MM.1S (cell line): Measurements from ENCODE around the gene PRSS56.

ENCODE experiments used
- DNase-seq: peaks from one replicate; pipeline ENCODE4 v3.0.0-alpha.2; 2015
- H2AFZ ChIP-seq: fragments of 300-600 bp; sonication (generic); 2 replicates; pipeline ENCODE4 v1.6.0; 2016; ENCODE audit warnings: antibody characterized with exemption, low read length
- H3F3A ChIP-seq: fragments of 300-600 bp; sonication (generic); 2 replicates; pipeline ENCODE4 v1.6.1; 2016; ENCODE audit warnings: mild to moderate bottlenecking, antibody characterized with exemption, low read length, moderate library complexity, mixed read lengths; ENCODE audit not compliant: insufficient read depth
- H3K27ac ChIP-seq: fragments of 300-600 bp; sonication (generic); 2 replicates; pipeline ENCODE4 v1.5.1; 2016; ENCODE audit warnings: mild to moderate bottlenecking, low read length
- H3K27me3 ChIP-seq: fragments of 300-600 bp; sonication (generic); replicated peaks from 2 replicates; pipeline ENCODE4 v1.6.0; 2016; ENCODE audit warnings: low read length; ENCODE audit not compliant: insufficient read depth
- H3K36me3 ChIP-seq: fragments of 300-600 bp; sonication (generic); replicated peaks from 2 replicates; pipeline ENCODE4 v1.6.1; 2016; ENCODE audit warnings: mild to moderate bottlenecking, low read length, mixed read lengths; ENCODE audit not compliant: insufficient read depth
- H3K4me1 ChIP-seq: fragments of 300-600 bp; sonication (generic); 2 replicates; pipeline ENCODE4 v1.6.1; 2016; ENCODE audit warnings: low read length, mixed read lengths
- H3K4me2 ChIP-seq: fragments of 300-600 bp; sonication (generic); 2 replicates; pipeline ENCODE4 v1.6.0; 2016; ENCODE audit warnings: low read depth, low read length
- H3K4me3 ChIP-seq: fragments of 300-600 bp; sonication (generic); 2 replicates; pipeline ENCODE4 v1.5.1; 2016; ENCODE audit warnings: low read length, mixed read lengths
- H3K79me2 ChIP-seq: fragments of 300-600 bp; sonication (generic); 2 replicates; pipeline ENCODE4 v1.6.1; 2016; ENCODE audit warnings: mixed run types, low read length, mixed read lengths
- H3K9ac ChIP-seq: fragments of 300-600 bp; sonication (generic); 2 replicates; pipeline ENCODE4 v1.6.1; 2016; ENCODE audit warnings: low read length, mixed read lengths
- H3K9me2 ChIP-seq: fragments of 300-600 bp; sonication (generic); replicated peaks from 2 replicates; pipeline ENCODE4 v1.6.1; 2016; ENCODE audit warnings: mild to moderate bottlenecking, low read length, mixed read lengths; ENCODE audit not compliant: insufficient read depth
- H3K9me3 ChIP-seq: fragments of 300-600 bp; sonication (generic); replicated peaks from 2 replicates; pipeline ENCODE4 v1.6.1; 2016; ENCODE audit warnings: mild to moderate bottlenecking, low read length, mixed read lengths; ENCODE audit not compliant: insufficient read depth
- H4K20me1 ChIP-seq: fragments of 300-600 bp; sonication (generic); 2 replicates; pipeline ENCODE4 v1.6.1; 2016; ENCODE audit warnings: mild to moderate bottlenecking, low read length, moderate library complexity, mixed read lengths; ENCODE audit not compliant: insufficient read depth
- EZH2 ChIP-seq: fragments of 300-600 bp; sonication (generic); optimal IDR thresholded peaks from 2 replicates; pipeline ENCODE3; 2017; ENCODE audit warnings: low read depth, mild to moderate bottlenecking, antibody characterized with exemption, low read length, mixed read lengths
- EZH2phosphoT487 ChIP-seq: fragments of 300-600 bp; sonication (generic); IDR thresholded peaks from 2 replicates; pipeline ENCODE4 v1.6.1; 2018; ENCODE audit warnings: antibody characterized with exemption, low read length
- TF ChIP-seq, protein P1 (sequence below): fragments of 300-600 bp; sonication (generic); IDR thresholded peaks from 2 replicates; pipeline ENCODE4 v1.5.1; 2016; ENCODE audit warnings: antibody characterized with exemption, low read length, mixed read lengths

Gene PRSS56

DNA sequence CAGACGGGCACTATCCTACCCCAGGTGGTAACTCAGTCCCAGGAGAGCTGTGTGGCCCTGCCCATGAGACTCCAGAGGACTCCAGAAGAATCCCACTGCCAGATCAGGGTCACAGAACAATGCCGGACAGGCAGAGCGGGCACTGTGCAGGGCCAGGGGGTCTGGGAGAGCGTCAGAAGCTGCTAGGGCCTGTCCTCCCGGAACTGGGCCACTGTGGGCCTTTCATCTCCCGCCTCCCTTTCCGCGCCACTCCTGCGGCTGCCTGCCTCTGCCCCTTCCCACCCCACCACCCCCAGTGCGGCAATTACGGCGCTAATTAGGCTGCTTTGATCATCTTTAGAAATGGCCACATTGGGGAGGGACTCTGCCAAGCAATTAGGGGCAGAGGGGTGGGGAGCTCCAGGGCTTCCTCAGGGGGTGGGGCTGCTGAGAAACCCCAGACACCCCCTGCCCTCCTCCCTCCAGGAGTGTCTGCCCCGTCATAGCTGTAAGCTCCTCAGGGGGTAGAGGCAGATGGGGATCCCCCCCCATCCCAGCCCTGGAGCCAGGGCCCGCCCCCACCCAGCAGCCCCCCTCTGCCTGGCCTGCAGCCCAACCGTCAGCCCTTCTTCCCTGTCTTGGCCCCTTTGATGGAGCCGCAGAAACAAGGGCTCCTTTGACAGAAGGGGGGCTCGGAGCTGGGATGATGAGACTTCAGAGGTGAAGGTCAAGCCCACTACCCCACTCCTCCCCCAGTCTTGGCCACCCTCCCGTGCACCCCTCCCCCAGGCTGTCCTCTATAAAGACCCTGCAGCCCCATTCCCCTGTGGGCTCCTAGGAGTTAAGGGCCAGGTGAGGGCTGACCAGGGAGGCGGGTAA is at the start of gene PRSS56:
Gene PRSS56 (plus strand): TSS at position 808 of the 858 bp plus-strand sequence. CDS start 211 bp downstream, outside the sequence.
- Histone ChIP-seq H3K4me2 (no peak within 1 kb of the TSS), H3K9me3 (no peaks in the 10 kb centered on the region), H3K79me2 (no peaks in the 10 kb centered on the region), H2AFZ (no peak within 1 kb of the TSS), H3K27me3 (peaks cover 58% of the 10 kb centered on the region), H3K4me1 (no peaks in the 10 kb centered on the region), H3K27ac (no peak within 1 kb of the TSS), H3K9me2 (no peaks in the 10 kb centered on the region), H3F3A (no peaks in the 10 kb centered on the region), H3K36me3 (no peaks in the 10 kb centered on the region), H4K20me1 (no peaks in the 10 kb centered on the region), H3K9ac (no peak within 1 kb of the TSS), H3K4me3 (no peak within 1 kb of the TSS)
- TF ChIP-seq, protein P1, sequence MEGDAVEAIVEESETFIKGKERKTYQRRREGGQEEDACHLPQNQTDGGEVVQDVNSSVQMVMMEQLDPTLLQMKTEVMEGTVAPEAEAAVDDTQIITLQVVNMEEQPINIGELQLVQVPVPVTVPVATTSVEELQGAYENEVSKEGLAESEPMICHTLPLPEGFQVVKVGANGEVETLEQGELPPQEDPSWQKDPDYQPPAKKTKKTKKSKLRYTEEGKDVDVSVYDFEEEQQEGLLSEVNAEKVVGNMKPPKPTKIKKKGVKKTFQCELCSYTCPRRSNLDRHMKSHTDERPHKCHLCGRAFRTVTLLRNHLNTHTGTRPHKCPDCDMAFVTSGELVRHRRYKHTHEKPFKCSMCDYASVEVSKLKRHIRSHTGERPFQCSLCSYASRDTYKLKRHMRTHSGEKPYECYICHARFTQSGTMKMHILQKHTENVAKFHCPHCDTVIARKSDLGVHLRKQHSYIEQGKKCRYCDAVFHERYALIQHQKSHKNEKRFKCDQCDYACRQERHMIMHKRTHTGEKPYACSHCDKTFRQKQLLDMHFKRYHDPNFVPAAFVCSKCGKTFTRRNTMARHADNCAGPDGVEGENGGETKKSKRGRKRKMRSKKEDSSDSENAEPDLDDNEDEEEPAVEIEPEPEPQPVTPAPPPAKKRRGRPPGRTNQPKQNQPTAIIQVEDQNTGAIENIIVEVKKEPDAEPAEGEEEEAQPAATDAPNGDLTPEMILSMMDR: no peak
- TF ChIP-seq EZH2phosphoT487 (no peak), EZH2 (no peak)
- no peak for DNase-seq

GRCh38 chr2:232473467-232473890 is 46.7 kb upstream of the PRSS56 start:
- H3F3A ChIP-seq: no peaks in the 10 kb centered on the region
- no peaks in the 10 kb centered on the region for H3K9me2 ChIP-seq
- no peak for TF ChIP-seq EZH2phosphoT487
- TF ChIP-seq EZH2: no peak
- TF ChIP-seq, protein P1: no peak
- no peaks in the 10 kb centered on the region for H3K9me3 ChIP-seq
- no peaks in the 10 kb centered on the region for H3K36me3 ChIP-seq
- no peak overlapping the region for H3K4me2 ChIP-seq
- H3K4me3 ChIP-seq: no peak overlapping the region
- H3K27me3 ChIP-seq: no peaks in the 10 kb centered on the region
- H4K20me1 ChIP-seq: no peaks in the 10 kb centered on the region
- no peaks in the 10 kb centered on the region for H3K4me1 ChIP-seq
- H2AFZ ChIP-seq: no peak overlapping the region
- no peaks in the 10 kb centered on the region for H3K79me2 ChIP-seq
- DNase-seq: no peak
- no peak overlapping the region for H3K9ac ChIP-seq
- H3K27ac ChIP-seq: no peak overlapping the region

DNA sequence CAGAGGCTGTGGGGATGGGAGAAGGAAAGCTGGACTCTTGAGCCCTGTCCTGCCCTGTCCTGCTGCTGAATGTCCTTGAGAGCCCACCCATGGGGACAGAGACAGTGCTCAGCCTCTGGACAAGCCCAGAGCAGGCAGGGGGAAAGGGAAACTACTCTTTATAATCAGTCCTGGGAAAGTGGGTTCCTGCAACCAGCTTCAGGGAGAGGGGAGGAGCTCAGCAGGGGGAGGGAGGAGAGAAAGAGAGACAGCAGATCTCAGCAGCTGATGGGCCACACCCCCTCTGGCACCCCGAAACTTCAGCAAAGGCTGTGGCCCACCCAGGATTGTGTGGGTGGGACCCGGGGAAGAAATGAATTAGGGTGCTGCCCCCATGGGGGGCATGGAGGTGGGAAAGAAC is 44.1 kb upstream of the PRSS56 start:
- Histone ChIP-seq H2AFZ (no peak overlapping the region), H3K4me1 (no peaks in the 10 kb centered on the region), H3K79me2 (no peaks in the 10 kb centered on the region), H3F3A (no peaks in the 10 kb centered on the region), H4K20me1 (no peaks in the 10 kb centered on the region), H3K9ac (no peak overlapping the region), H3K4me3 (no peak overlapping the region), H3K4me2 (no peak overlapping the region), H3K36me3 (no peaks in the 10 kb centered on the region), H3K27ac (no peak overlapping the region), H3K9me3 (no peaks in the 10 kb centered on the region), H3K9me2 (no peaks in the 10 kb centered on the region), H3K27me3 (peaks cover 21% of the 10 kb centered on the region)
- TF ChIP-seq, protein P1: no peak
- no peak for DNase-seq
